Measurements from ENCODE around the gene HIRA. TPM values are rescaled to one million over a fixed set of nuclear protein-coding genes. Genes with fewer than 3 reads are reported as not detected.

Gene HIRA
- total and polyA plus RNA-seq, 2 experiments from 2014 or later: 2.7 to 18.6 TPM

DNA sequence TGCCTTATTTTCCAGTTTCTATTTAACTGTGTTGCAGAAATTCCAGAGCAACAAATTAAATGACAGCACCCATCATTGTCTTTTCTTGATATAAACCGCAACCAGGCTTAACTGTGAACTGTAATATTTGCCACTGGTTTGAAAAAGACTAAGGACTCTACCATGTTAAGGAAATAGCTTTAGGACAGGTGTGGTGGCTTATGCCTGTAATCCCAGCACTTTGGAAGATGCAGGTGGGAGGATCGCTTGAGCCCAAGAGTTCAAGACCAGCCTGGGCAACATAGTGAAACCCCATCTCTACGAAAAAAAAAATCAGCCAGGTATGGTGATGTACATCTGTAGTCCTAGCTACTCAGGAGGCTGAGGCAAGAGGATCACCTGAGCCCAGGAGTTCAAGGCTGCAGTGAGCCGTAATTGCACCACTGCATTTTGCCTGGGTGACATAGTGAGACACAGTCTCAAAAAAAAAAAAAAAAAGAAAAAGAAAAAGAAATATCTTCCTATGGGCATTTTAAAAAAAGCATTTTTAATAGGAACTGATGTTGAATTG, 28.8 kb downstream of the HIRA start:
- no peak overlapping the region for H3K4me3 ChIP-seq
- WGBS, 2 experiments (ENCODE audit: low coverage in 1 of 2, low lambda C conversion rate in 2 of 2, missing lambda C conversion rate in 2 of 2): 94 to 95% methylated on average over 4 of the region's 4 CpGs
- H3K27me3 ChIP-seq (replicated peaks; ENCODE audit: insufficient read depth): no peaks in the 10 kb centered on the region
- H3F3A ChIP-seq (ENCODE audit: insufficient read depth): no peaks in the 10 kb centered on the region
- H3K9me3 ChIP-seq (ENCODE audit: low read depth): no peaks in the 10 kb centered on the region
- no peak overlapping the region for H3K27ac ChIP-seq
- H3K9ac ChIP-seq: no peak overlapping the region
- H3K9me2 ChIP-seq (ENCODE audit: insufficient read depth): no peaks in the 10 kb centered on the region
- DNase-seq: no peak
- H4K20me1 ChIP-seq (ENCODE audit: insufficient read depth): no peaks in the 10 kb centered on the region
- H3K36me3 ChIP-seq (ENCODE audit: low read depth): peaks cover 28% of the 10 kb centered on the region
- peaks cover 26% of the 10 kb centered on the region; the same call in 1 of the 2 replicates for H3K79me2 ChIP-seq (ENCODE audit: insufficient read depth)
- no peak overlapping the region for H2AFZ ChIP-seq
- in situ Hi-C loops (cut with MboI): no loop called here
- no peak overlapping the region for H3K4me2 ChIP-seq (ENCODE audit: unreplicated experiment)
- H3K4me1 ChIP-seq (ENCODE audit: insufficient read depth): no peaks in the 10 kb centered on the region
- TF ChIP-seq EZH2phosphoT487 (IDR thresholded peaks at IDR 0.05; ENCODE audit: insufficient read depth, low read depth): no peak
- TF ChIP-seq EZH2 (IDR thresholded peaks at IDR 0.05; ENCODE audit: insufficient read depth, poor library complexity, severe bottlenecking): no peak

DNA sequence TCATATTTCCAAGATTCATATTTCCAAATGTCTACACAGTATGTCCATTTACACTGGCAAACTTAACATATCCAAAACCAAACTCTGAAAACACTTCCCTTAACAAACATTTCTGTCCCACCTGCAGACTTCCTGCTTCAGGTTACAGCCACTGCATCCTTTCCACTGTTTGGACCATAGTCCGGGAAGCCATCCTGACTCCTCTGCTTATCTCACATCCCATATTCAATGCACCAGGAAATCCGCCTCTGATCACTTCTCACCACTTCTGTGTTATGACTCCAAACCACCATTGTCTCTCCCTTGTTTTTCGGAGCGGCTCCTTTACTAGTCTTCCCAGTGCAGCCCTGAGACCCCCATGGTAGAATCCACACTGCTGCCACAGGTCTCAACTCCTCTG, 30.1 kb downstream of the HIRA start:
- H3K27me3 ChIP-seq (replicated peaks; ENCODE audit: insufficient read depth): no peaks in the 10 kb centered on the region
- no peaks in the 10 kb centered on the region for H3K4me1 ChIP-seq (ENCODE audit: insufficient read depth)
- no peak overlapping the region for H2AFZ ChIP-seq
- peaks cover 23% of the 10 kb centered on the region; the same call in 1 of the 2 replicates for H3K36me3 ChIP-seq (ENCODE audit: low read depth)
- DNase-seq: no peak
- no peaks in the 10 kb centered on the region for H3F3A ChIP-seq (ENCODE audit: insufficient read depth)
- H3K4me2 ChIP-seq (ENCODE audit: unreplicated experiment): no peak overlapping the region
- no peak overlapping the region for H3K4me3 ChIP-seq
- H3K9me3 ChIP-seq (ENCODE audit: low read depth): no peaks in the 10 kb centered on the region
- in situ Hi-C loops (cut with MboI): no loop called here
- WGBS, 2 experiments (ENCODE audit: low coverage in 1 of 2, low lambda C conversion rate in 2 of 2, missing lambda C conversion rate in 2 of 2): 89% methylated on average over 4 of the region's 4 CpGs
- no peaks in the 10 kb centered on the region for H4K20me1 ChIP-seq (ENCODE audit: insufficient read depth)
- H3K9me2 ChIP-seq (ENCODE audit: insufficient read depth): no peaks in the 10 kb centered on the region
- H3K27ac ChIP-seq: no peak overlapping the region
- TF ChIP-seq EZH2 (IDR thresholded peaks at IDR 0.05; ENCODE audit: insufficient read depth, poor library complexity, severe bottlenecking) (no peak), EZH2phosphoT487 (IDR thresholded peaks at IDR 0.05; ENCODE audit: insufficient read depth, low read depth) (no peak)
- peaks cover 26% of the 10 kb centered on the region; the same call in 1 of the 2 replicates for H3K79me2 ChIP-seq (ENCODE audit: insufficient read depth)
- no peak overlapping the region for H3K9ac ChIP-seq

DNA sequence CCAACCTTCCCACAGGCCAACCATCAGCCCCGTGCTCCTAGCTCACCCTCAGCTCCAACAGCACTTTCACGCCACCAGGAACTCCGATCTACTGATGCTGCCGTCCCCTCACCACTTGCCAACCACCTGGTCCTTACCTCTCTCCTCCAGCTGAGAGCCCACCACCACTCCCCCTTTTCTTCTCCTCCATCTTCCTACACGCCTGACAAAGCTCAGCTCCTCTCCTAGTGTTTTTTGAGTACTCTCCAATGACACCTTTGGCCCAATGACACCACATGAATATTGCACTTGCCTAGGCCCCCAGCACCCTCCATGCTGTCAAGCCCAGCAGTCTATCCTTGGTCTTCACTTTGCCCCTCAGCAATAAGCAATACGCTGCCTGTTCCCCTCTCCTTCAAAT, 30.7 kb downstream of the HIRA start:
- H3K4me2 ChIP-seq (ENCODE audit: unreplicated experiment): no peak overlapping the region
- H3F3A ChIP-seq (ENCODE audit: insufficient read depth): no peaks in the 10 kb centered on the region
- no peaks in the 10 kb centered on the region for H4K20me1 ChIP-seq (ENCODE audit: insufficient read depth)
- H3K27me3 ChIP-seq (replicated peaks; ENCODE audit: insufficient read depth): no peaks in the 10 kb centered on the region
- no peak overlapping the region for H3K27ac ChIP-seq
- peaks cover 27% of the 10 kb centered on the region; the same call in 1 of the 2 replicates for H3K36me3 ChIP-seq (ENCODE audit: low read depth)
- no peak overlapping the region for H3K4me3 ChIP-seq
- no peak overlapping the region for H3K9ac ChIP-seq
- no peaks in the 10 kb centered on the region for H3K9me2 ChIP-seq (ENCODE audit: insufficient read depth)
- no peaks in the 10 kb centered on the region for H3K4me1 ChIP-seq (ENCODE audit: insufficient read depth)
- no peaks in the 10 kb centered on the region for H3K9me3 ChIP-seq (ENCODE audit: low read depth)
- 91% methylated on average over 6 of the region's 6 CpGs for WGBS, 2 experiments (ENCODE audit: low coverage in 1 of 2, low lambda C conversion rate in 2 of 2, missing lambda C conversion rate in 2 of 2)
- peaks cover 26% of the 10 kb centered on the region; the same call in 1 of the 2 replicates for H3K79me2 ChIP-seq (ENCODE audit: insufficient read depth)
- in situ Hi-C loops (cut with MboI): no loop called here
- no peak overlapping the region for H2AFZ ChIP-seq
- TF ChIP-seq EZH2 (IDR thresholded peaks at IDR 0.05; ENCODE audit: insufficient read depth, poor library complexity, severe bottlenecking) (no peak), EZH2phosphoT487 (IDR thresholded peaks at IDR 0.05; ENCODE audit: insufficient read depth, low read depth) (no peak)
- DNase-seq: no peak

DNA sequence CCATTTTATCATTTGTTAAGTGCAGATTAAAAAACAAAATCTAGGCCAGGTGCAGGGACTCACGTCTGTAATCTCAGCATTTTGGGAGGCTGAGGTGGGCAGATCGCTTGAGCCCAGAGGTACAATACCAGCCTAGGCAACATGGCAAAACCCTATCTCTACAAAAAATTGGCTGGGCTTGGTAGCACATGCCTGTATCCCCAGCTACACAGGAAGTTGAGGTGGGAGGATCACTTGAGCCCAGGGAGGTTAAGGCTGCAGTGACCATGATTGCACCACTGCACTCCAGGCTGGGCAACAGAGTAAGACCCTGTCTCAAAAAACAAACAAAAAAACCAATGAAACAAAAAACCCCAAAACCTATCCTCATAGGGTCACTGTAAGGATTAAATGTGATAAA, 32.9 kb downstream of the HIRA start:
- Histone ChIP-seq H3K9me2 (ENCODE audit: insufficient read depth) (no peaks in the 10 kb centered on the region), H3K27ac (no peak overlapping the region), H3K79me2 (ENCODE audit: insufficient read depth) (peaks cover 13% of the 10 kb centered on the region; the same call in 1 of the 2 replicates), H3F3A (ENCODE audit: insufficient read depth) (no peaks in the 10 kb centered on the region), H3K27me3 (replicated peaks; ENCODE audit: insufficient read depth) (no peaks in the 10 kb centered on the region), H3K4me3 (no peak overlapping the region), H2AFZ (no peak overlapping the region), H4K20me1 (ENCODE audit: insufficient read depth) (no peaks in the 10 kb centered on the region), H3K4me2 (ENCODE audit: unreplicated experiment) (no peak overlapping the region), H3K4me1 (ENCODE audit: insufficient read depth) (no peaks in the 10 kb centered on the region), H3K9me3 (ENCODE audit: low read depth) (no peaks in the 10 kb centered on the region), H3K36me3 (ENCODE audit: low read depth) (peaks cover 33% of the 10 kb centered on the region; the same call in 1 of the 2 replicates), H3K9ac (no peak overlapping the region)
- in situ Hi-C loops (cut with MboI): no loop called here
- DNase-seq: no peak
- no peak for TF ChIP-seq EZH2phosphoT487 (IDR thresholded peaks at IDR 0.05; ENCODE audit: insufficient read depth, low read depth)
- TF ChIP-seq EZH2 (IDR thresholded peaks at IDR 0.05; ENCODE audit: insufficient read depth, poor library complexity, severe bottlenecking): no peak
- 95 to 97% methylated on average over 2 of the region's 2 CpGs for WGBS, 2 experiments (ENCODE audit: low coverage in 1 of 2, low lambda C conversion rate in 2 of 2, missing lambda C conversion rate in 2 of 2)
